ENCODE measurements around the gene CGGBP1.
"Not testable (repeated sequence)": the region's sequence is repeated elsewhere in the genome, so short reads cannot be mapped to it uniquely, and the experiment has no call there.

CGGBP1 gene

DNA sequence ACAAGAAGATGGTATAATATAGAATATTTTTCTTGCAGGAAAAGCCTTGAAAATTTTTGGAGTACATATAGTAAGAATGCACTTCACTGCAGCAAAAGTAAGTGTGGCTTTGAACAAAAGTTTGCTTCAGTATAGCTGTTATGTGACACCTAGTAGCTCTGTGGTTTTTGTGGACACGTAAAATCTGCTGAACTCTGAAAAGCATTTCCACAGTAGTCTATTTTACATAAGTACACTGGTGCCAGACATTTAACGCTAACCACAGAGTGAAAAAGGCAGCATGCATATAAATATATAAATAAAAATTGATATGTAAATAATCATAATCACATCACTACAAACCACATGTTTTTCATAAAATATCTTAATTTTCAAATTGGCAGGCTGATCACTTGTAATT is 39.8 kb downstream of the CGGBP1 start:
- no peak overlapping the region for H3K4me3 ChIP-seq (ENCODE audit: low read depth, low read length)
- DNase-seq (ENCODE audit: low read depth, low spot score) = no peak
- ChIA-PET POLR2A (no interaction called here), CTCF (interaction anchor here (4.2 kb wide), 1 partner anchor 14 kb away, joined by 16 read pairs; no protein-coding TSS in a partner anchor)
- TF ChIP-seq CTCF (IDR thresholded peaks at IDR 0.05; ENCODE audit: insufficient read depth, low read length, missing control alignments) = no peak

DNA sequence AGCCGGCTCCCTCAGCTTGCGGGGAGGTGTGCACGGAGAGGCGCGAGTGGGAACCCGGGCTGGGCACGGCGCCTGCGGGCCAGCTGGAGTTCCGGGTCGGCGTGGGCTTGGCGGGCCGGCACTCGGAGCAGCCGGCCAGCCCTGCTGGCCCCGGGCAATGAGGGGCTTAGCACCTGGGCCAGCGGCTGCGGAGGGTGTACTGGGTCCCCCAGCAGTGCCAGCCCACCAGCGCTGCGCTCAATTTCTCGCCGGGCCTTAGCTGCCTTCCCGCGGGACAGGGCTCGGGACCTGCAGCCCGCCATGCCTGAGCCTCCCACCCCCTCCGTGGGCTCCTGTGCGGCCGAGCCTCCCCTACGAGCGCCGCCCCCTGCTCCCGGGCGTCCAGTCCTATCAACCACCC is 43.1 kb downstream of the CGGBP1 start:
- H3K4me3 ChIP-seq (ENCODE audit: low read depth, low read length); DNase-seq (ENCODE audit: low read depth, low spot score); POLR2A ChIA-PET: not testable (repeated sequence)
- CTCF ChIA-PET = interaction anchor here (2.4 kb wide), 1 partner anchor 13 kb away, joined by 5 read pairs; no protein-coding TSS in a partner anchor

DNA sequence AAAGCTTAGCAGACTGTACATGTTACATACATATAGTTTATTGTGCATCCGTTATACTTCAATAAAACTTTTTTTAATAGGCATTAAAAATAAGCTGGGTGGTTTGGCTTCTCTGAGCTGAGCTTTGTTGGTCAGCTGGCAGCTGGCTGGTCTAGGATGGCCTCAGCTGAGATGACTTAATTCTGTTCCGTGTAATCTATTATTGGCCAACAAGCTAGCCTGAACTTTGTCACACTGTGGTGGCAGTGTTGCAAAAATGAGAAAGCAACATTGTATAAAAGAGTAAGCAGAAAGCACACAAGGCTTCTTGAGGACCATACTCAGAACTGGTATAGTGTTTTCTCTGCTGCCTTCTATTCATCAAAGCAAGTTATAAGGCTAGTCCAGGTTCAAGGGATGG is 45.2 kb downstream of the CGGBP1 start:
- no peak for TF ChIP-seq CTCF (IDR thresholded peaks at IDR 0.05; ENCODE audit: insufficient read depth, low read length, missing control alignments)
- ChIA-PET CTCF (interaction anchor here (0.7 to 2.4 kb wide), 4 partner anchors 9 to 930 kb away, joined by 3 to 13 read pairs (median 4); no protein-coding TSS in a partner anchor), POLR2A (no interaction called here)
- no peak overlapping the region for H3K4me3 ChIP-seq (ENCODE audit: low read depth, low read length)
- DNase-seq (ENCODE audit: low read depth, low spot score) = no peak

- POLR2A ChIA-PET = no interaction called here
- no peak for DNase-seq (ENCODE audit: low read depth, low spot score)
- TF ChIP-seq CTCF (IDR thresholded peaks at IDR 0.05; ENCODE audit: insufficient read depth, low read length, missing control alignments) = no peak
- no peak overlapping the region for H3K4me3 ChIP-seq (ENCODE audit: low read depth, low read length)
- CTCF ChIA-PET = interaction anchor here (1.4 kb wide), 1 partner anchor 712 kb away, joined by 5 read pairs; no protein-coding TSS in a partner anchor
Observed at GRCh38 chr3:88010810-88011209, 48.0 kb downstream of the CGGBP1 start.

GRCh38 chr3:88009066-88009465 is 49.7 kb downstream of the CGGBP1 start:
- TF ChIP-seq CTCF (IDR thresholded peaks at IDR 0.05; ENCODE audit: insufficient read depth, low read length, missing control alignments) = no peak
- POLR2A ChIA-PET = no interaction called here
- CTCF ChIA-PET = interaction anchor here (1.0 to 2.0 kb wide), 4 partner anchors 14 to 750 kb away, joined by 3 to 5 read pairs (median 4); no protein-coding TSS in a partner anchor
- DNase-seq (ENCODE audit: low read depth, low spot score) = no peak
- H3K4me3 ChIP-seq (ENCODE audit: low read depth, low read length) = no peak overlapping the region

DNA sequence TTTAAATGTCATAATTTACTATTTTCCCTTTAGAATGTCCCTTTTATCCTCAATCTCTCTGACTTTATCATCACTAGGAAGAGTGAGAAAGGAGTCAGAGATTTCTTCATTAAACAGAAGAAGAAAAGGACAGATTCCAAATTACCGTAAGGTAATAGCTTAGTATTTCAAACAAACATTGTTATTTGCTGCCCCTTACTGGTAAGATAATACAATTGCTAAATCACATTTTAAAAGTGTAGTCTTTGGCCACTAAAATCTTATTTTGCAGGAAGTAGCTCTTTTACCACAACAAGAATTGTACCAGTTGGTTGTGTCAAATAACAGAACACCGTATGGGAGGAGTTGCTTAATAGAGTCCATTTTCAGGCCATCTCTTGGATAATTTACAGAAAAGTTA is 53.7 kb downstream of the CGGBP1 start:
- H3K4me3 ChIP-seq (ENCODE audit: low read depth, low read length) = no peak overlapping the region
- ChIA-PET CTCF (interaction anchor here (0.7 to 4.0 kb wide), 18 partner anchors 9 to 1231 kb away, joined by 3 to 42 read pairs (median 5); no protein-coding TSS in a partner anchor), POLR2A (no interaction called here)
- peak; percentile 14 for DNase-seq (ENCODE audit: low read depth, low spot score)
- TF ChIP-seq CTCF (IDR thresholded peaks at IDR 0.05; ENCODE audit: insufficient read depth, low read length, missing control alignments) = peak; percentile 5
